ENCODE data around the gene SULT1C2. TPM values are rescaled to one million over a fixed set of nuclear protein-coding genes. Genes with fewer than 3 reads are reported as not detected.

Gene SULT1C2
- total and polyA plus RNA-seq, 2 of the 8 experiments (the other 6 are each of a cell fraction or from before 2014, with no cell fraction given) = 2.2 to 2.8 TPM

DNA sequence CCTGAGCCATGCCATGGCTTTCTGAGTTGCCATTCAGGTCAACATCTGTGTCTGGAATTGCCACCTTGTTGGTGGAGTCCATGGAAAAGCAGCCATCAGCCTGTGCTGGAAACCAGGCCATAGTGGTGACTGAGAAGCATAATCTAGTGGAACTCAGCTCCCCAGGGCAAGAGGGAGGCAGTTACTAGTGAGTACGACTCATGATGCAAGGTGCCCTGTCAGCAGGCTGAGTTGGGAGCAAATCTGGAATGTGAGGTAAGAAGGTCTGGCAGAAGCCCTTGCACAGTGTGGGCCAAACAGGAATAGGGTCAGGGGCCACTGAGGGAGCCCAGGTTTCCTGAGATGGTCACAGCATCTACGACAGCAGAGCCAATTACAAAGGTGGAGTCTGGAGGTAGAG lies 37.1 kb downstream of the SULT1C2 start:
- 90% methylated on average over 2 of the region's 2 CpGs; no CpG with 5 or more reads in 1 of the 2 experiments for WGBS, 2 experiments (ENCODE audit: extremely low coverage in 1 of 2, insufficient coverage in 1 of 2, insufficient read length in 1 of 2, insufficient replicate concordance in 2 of 2, low coverage in 1 of 2, low lambda C conversion rate in 2 of 2, missing lambda C conversion rate in 1 of 2)
- Histone ChIP-seq H3K23me2 (ENCODE audit: low read depth, low read length) (no peaks in the 10 kb centered on the region), H3K4me3 (ENCODE audit: extremely low read depth in 1 of 4, insufficient read depth in 2 of 4, low read depth in 3 of 4, low read length in 4 of 4) (no peak overlapping the region), H3K36me3 (ENCODE audit: control insufficient read depth in 2 of 4, insufficient read depth in 4 of 4, low read length in 3 of 4) (no peaks in the 10 kb centered on the region), H3K9ac (replicated peaks in 1 of 4; ENCODE audit: extremely low read depth in 1 of 4, low read depth in 3 of 4, low read length in 3 of 4) (no peak overlapping the region), H4K8ac (ENCODE audit: extremely low read depth, insufficient read depth, low read length) (no peak overlapping the region), H4K20me1 (replicated peaks in 1 of 2; ENCODE audit: control insufficient read depth in 1 of 2, insufficient read depth in 2 of 2, low read length in 2 of 2) (no peaks in the 10 kb centered on the region), H3K79me2 (ENCODE audit: control insufficient read depth in 1 of 2, insufficient read depth in 2 of 2, low read length in 2 of 2) (no peaks in the 10 kb centered on the region), H3K27me3 (replicated peaks in 1 of 4; ENCODE audit: control insufficient read depth in 3 of 4, extremely low read depth in 1 of 4, insufficient read depth in 3 of 4, low read length in 3 of 4) (no peaks in the 10 kb centered on the region), H4K91ac (replicated peaks; ENCODE audit: insufficient read length, low read length) (no peak overlapping the region), H3K79me1 (ENCODE audit: low read depth, low read length) (no peaks in the 10 kb centered on the region), H2BK15ac (ENCODE audit: low read length) (no peak overlapping the region), H2BK5ac (ENCODE audit: low read depth, low read length) (no peak overlapping the region), H2BK120ac (replicated peaks; ENCODE audit: low read depth, low read length) (no peak overlapping the region), H2BK12ac (ENCODE audit: low read depth, low read length) (no peak overlapping the region), H3K27ac (ENCODE audit: low read depth, low read length) (no peak overlapping the region), H4K5ac (ENCODE audit: insufficient read length, low read depth, low read length) (no peak overlapping the region), H3K14ac (ENCODE audit: insufficient read length) (no peak overlapping the region), H2AFZ (ENCODE audit: low read length) (no peak overlapping the region), H3K4me1 (replicated peaks in 1 of 4; ENCODE audit: control insufficient read depth in 3 of 4, insufficient read depth in 4 of 4, low read length in 3 of 4) (no peaks in the 10 kb centered on the region), H3K23ac (ENCODE audit: insufficient read length) (no peak overlapping the region), H3K9me3 (ENCODE audit: insufficient read depth in 2 of 2, low read depth in 1 of 2, low read length in 1 of 2) (no peaks in the 10 kb centered on the region), H3K56ac (replicated peaks; ENCODE audit: insufficient read length, low read depth, low read length) (no peak overlapping the region), H2BK20ac (ENCODE audit: low read length) (no peak overlapping the region), H2AK5ac (ENCODE audit: low read depth, low read length) (no peak overlapping the region), H3K18ac (ENCODE audit: extremely low read depth, low read length) (no peak overlapping the region), H3K4ac (replicated peaks; ENCODE audit: insufficient read length, low read depth, low read length) (no peak overlapping the region), H3K4me2 (ENCODE audit: insufficient read depth in 1 of 2, low read depth in 2 of 2, low read length in 2 of 2) (no peak overlapping the region)
- ChIA-PET CTCF (ENCODE audit: partially characterized antibody) (interaction anchor here (1.3 kb wide), 1 partner anchor 143 kb away, joined by 3 read pairs; no protein-coding TSS in a partner anchor), POLR2A (ENCODE audit: partially characterized antibody) (no interaction called here)
- FAIRE-seq (no peak), DNase-seq (ENCODE audit: low read depth in 1 of 2, low spot score in 2 of 2) (no peak)
- TF ChIP-seq ZNF274 (IDR thresholded peaks at IDR 0.05; ENCODE audit: borderline replicate concordance, extremely low read depth, low read length) (no peak), ASH2L (IDR thresholded peaks at IDR 0.05; ENCODE audit: low read length) (no peak), HDAC6 (IDR thresholded peaks at IDR 0.05; ENCODE audit: low read depth, low read length) (no peak), JUN (IDR thresholded peaks at IDR 0.05; ENCODE audit: low read depth, low read length) (no peak), SIN3A (conservative IDR thresholded peaks at IDR 0.05 in 1 of 2, IDR thresholded peaks at IDR 0.05 in 1 of 2; ENCODE audit: low read depth in 1 of 2, low read length in 2 of 2) (no peak), ATF2 (IDR thresholded peaks at IDR 0.05; ENCODE audit: low read length) (no peak), CEBPB (IDR thresholded peaks at IDR 0.05; ENCODE audit: low read depth, low read length) (no peak), SP4 (IDR thresholded peaks at IDR 0.05; ENCODE audit: low read length) (no peak), EZH2 (IDR thresholded peaks at IDR 0.05; ENCODE audit: low read depth, low read length, severe bottlenecking) (no peak)
- TF ChIP-seq, protein P1, sequence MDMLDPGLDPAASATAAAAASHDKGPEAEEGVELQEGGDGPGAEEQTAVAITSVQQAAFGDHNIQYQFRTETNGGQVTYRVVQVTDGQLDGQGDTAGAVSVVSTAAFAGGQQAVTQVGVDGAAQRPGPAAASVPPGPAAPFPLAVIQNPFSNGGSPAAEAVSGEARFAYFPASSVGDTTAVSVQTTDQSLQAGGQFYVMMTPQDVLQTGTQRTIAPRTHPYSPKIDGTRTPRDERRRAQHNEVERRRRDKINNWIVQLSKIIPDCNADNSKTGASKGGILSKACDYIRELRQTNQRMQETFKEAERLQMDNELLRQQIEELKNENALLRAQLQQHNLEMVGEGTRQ (IDR thresholded peaks at IDR 0.05; ENCODE audit: low read length) = no peak
- TF ChIP-seq, protein P2, sequence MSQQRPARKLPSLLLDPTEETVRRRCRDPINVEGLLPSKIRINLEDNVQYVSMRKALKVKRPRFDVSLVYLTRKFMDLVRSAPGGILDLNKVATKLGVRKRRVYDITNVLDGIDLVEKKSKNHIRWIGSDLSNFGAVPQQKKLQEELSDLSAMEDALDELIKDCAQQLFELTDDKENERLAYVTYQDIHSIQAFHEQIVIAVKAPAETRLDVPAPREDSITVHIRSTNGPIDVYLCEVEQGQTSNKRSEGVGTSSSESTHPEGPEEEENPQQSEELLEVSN (IDR thresholded peaks at IDR 0.05) = no peak

Data from H1 (cell line).